Nucleus accumbens (tissue), 56 donors: ENCODE data around the gene HOXA5.

Source experiments
- DNase-seq, 56 donors: peaks; one replicate each; lab custom pipeline; 2025; lab: John Stamatoyannopoulos, UW

HOXA5 gene

DNA sequence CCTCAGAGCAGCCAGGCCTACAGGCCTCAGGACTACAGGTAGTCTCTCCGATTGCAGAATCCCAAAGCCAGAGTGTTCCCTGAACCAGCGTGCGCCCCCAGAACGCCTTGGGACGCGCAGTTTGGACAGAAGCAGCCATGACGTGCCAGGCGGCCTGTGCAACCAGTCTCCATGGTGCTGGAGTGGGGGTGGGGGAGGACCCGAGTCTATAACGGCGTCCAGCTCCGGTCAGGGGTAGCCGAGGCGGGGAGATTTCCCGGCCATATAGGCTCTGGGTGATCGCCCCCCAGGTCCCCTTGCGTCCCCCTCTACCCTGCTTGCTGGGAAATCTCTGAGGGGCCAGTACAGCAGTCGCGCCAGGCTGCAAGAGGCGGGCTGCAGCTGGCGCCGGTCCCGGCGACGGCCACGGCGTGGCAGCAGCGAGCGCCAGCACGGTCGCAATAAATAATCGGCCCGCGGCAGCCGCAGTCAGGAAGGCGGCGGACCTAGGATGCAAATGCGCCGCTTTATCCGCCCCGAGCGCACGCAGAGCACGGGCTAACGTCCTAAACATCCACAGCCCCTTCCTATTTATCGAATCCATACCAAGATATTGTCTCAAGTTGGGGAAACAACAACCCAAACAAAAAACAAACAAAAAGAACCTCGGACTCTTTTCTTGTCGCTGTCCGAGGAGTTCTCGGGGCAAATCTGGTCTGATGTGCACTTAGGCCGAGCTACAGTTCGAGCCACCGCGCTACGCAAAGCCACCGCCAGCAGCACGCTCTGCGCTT, 7.3 kb upstream of the HOXA5 start:
- DNase-seq = peak in 15 of 56 donors; percentile 5 to 40 (median 17)

- no peak for DNase-seq
Measured at GRCh38 chr7:27149842-27150567, 6.5 kb upstream of the HOXA5 start.

GRCh38 chr7:27148756-27149641, 5.5 kb upstream of the HOXA5 start:
- no peak for DNase-seq

DNA sequence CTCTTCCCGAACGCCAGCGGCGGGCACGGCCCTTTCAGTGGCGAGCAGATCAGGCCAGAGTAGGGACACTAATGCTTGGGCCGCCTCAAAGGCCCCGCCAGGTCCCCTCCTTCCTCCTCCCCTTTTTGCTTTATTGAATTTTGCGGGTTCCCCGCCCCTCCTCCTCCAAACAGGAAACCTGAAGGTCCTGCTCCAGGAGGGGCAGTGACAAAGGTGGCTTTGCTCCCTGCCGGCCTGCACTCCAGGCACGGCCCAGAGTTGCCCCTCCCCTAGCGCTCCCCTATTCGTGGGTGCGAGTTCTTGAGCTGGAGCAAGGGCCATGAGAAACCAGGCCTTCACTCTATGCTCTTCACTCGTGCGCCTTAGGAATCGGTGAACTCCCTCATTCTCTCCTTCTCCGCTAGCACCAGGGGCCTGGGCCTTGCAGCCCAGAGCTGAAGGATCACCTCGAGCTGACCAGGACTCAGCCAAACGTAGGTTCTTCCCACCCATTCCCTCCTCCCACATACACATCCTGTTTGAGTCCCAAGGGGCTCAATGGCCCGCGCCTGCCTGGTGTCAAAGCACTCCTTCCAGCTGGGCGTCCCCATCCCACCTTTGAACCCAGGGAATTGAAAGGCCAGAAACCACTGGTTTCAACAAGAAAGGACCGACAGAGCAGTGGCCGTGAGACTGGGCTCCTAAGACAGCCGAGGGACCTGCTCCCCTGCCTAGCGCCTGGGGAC, 4.7 kb upstream of the HOXA5 start:
- DNase-seq = no peak

DNA sequence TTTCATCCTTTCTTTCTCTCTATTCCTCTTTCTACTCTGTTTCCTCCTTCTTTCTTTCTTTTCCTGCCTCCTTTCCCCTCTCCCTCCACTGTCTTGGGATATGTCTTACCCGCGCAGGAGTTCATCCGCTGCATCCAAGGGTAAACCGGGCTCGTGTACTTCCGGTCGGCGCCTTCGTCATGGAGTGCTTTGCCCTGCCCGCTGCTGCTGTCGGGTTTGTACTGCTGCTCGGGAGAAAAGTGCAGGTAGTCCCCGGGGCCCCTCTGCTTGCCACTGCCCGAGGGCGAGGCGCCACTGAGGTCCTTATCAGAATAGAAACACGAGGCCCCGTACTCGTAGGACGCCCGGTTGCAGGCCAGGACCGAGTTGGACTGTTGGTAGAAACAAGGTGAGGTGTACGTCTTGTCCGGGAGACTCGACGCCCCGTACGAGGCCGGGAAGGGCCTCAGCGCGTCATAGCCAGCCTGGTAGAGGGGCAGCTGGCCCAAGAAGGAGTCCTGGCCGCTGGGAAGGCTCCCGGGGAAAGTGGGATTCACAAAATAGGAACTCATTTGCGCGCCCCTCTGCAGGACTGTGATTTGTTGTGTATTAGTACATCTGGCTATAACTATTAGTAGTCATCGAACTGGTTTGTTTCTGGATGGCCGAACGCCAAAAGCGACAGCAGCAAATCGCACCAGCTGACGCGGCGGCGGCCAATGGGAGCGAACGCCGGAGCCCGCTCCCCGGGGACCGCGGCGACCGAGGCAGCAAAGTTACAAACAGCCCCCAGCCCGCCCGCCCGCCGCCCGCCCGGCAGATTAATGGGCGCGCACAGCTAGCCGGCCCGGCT, 3.9 kb upstream of the HOXA5 start, which contains the start of gene HOXA6:
HOXA6 (minus strand) TSS at position 576 of the 832 bp plus-strand sequence; CDS start at position 551, 25 bp downstream.
- no peak for DNase-seq

GRCh38 chr7:27146491-27147198, 3.2 kb upstream of the HOXA5 start:
- no peak for DNase-seq

- no peak for DNase-seq
Measured at GRCh38 chr7:27145914-27146412, 2.5 kb upstream of the HOXA5 start.

GRCh38 chr7:27145165-27145913, 1.9 kb upstream of the HOXA5 start:
- DNase-seq = no peak

DNA sequence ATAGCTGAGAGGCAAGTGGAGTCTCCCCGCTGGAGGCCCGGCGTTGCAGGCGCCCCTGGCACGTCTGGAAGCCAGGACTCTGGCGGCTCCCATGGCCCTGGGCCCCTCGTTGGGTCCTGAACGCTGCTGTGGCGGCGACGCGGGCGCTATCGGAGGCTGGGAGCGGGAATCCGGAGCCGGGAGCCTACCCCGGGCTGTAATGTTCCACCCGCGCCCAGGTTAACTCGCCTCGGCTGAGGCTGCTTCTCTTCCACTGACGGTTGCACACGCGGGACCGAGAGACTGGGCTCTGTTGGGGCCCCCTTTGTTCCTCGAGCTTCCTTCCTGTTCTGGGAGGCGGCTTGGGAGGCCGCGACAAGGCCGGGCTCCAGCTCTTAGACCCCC, 1.3 kb upstream of the HOXA5 start:
- DNase-seq = no peak

DNA sequence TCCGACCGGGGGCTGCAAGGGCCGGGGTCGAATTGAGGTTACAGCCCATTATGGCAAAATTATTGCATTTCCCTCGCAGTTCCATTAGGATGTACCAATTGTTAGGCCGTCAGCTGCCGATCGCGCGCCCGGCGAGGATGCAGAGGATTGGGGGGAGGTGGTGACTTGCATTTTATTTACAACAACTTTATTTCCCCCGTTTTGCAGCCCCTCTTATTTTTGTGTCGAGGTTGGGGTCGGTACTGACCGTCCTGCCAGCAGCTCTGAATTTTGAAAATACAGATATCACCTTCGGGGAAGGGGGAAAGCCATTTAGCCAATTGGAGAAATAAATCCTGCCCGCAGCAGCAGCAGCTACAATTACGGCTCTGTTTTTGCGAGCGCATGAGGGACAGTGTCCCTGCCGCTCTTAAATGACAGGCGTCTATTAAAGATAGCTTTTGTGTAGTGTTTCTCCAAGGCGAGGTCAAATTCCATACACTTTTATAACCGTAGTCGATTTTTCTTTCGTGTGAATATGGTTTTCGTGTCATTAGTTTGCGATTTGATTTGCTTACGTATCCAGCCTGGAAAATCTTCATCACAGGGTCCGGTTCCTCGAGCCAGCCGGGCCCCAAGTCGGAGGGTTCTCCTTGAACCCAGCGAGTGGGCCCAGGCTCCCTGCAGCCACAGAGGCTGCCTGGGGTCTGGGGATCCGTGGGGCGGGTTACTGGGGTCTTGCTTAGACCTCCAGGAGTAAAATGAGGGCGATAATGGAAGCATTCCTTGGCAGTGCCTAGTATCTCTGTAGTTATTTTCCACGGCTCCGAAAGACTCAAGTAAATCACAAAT, 684 bp upstream of the HOXA5 start:
- no peak for DNase-seq

GRCh38 chr7:27142580-27143022, 880 bp downstream of the HOXA5 start:
- no peak for DNase-seq

- no peak for DNase-seq
Measured at GRCh38 chr7:27141923-27142579, 1.4 kb downstream of the HOXA5 start.

DNA sequence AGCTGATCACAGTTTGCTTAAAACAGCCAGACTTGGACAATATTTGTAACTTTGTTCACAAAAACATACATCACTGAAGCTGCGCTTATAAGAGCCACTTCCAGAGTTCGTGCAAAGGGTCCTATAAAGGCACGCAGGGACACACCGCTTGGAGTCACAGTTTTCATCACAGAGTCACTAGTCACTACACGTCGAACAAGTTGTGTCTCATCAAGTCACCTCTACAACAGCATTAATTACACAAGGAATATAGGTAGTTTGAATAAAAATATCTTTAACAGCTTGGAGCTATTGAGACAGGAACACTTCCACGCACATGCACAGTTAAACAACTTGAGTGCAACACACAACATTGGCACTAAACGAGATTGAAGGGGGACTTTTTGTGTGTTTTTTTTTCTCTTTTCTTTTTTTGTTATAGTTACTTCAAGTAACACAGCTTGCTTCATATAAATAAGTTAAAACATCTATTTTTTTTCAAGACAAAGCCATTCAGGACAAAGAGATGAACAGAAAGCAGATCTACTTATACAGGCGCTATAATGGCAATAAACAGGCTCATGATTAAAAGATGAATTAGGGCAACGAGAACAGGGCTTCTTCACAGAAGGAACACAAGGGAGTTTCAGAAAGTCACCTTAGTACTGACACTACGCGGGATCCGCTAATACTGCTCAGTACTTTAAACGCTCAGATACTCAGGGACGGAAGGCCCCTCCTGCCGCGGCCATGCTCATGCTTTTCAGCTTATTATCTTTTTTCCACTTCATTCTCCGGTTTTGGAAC, 2.2 kb downstream of the HOXA5 start:
- no peak for DNase-seq

- DNase-seq = no peak
Measured at GRCh38 chr7:27140126-27140857, 3.2 kb downstream of the HOXA5 start.
